Measurements from ENCODE around the gene RHAG. TPM values are rescaled to one million over a fixed set of nuclear protein-coding genes. Genes with fewer than 3 reads are reported as not detected.

The RHAG gene
- total RNA-seq, result not detected in 2 replicates

DNA sequence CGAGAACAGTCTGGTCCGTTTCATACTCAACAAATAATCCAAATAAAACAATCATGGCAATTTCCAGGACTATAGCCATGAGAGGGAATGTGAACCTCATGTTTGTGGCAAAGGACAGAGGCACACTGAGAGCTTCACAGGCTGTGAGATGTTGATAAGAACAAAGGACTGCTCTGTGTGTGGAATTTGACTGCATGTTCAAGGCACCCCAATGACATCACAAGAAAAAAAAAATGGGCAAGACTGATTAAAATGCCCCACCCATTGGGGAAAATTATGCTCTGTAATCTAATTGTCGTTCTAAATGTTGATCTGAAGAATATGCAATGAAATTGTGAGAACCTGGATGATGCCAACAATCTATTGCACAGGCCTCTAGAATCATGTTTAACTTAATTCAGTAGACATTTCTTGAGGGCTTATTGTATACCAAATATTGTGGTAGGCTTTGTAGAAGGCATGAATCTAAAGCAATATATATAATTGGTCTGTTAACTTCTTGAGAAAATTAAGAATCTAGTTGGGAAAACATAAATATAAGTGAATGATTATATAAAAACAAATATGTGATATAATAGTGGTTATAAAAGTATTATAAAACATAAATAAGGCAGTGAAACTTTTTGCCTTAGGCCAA lies at the start of gene RHAG:
Gene RHAG (minus strand): TSS at position 127 of the 637 bp plus-strand sequence. CDS start 27 bp downstream, at position 100.

Other genes with a start within 250 kb of the RHAG start
- 14.6 and 17.3 TPM in 2 replicates for gene MMUT, start 173.6 kb downstream of the RHAG start, total RNA-seq
- gene CENPQ, start 173.5 kb downstream of the RHAG start, total RNA-seq, result 14.4 and 15.8 TPM in 2 replicates
- gene GLYATL3, start 136.9 kb downstream of the RHAG start, total RNA-seq, result not detected in 2 replicates
- gene C6orf141, start 86.2 kb downstream of the RHAG start, total RNA-seq, result 7.8 and 8.3 TPM in 2 replicates
- not detected in 2 replicates for gene CRISP2, start 76.7 kb upstream of the RHAG start, total RNA-seq
- gene CRISP3, start 107.5 kb upstream of the RHAG start, total RNA-seq, result not detected in 2 replicates
- not detected in 2 replicates for gene PGK2, start 150.4 kb upstream of the RHAG start, total RNA-seq
- not detected in 2 replicates for gene CRISP1, start 229.7 kb upstream of the RHAG start, total RNA-seq